Mammary epithelial cell (primary cell): ENCODE data around the gene OSBPL5.

Experiments
- EZH2 ChIP-seq: IDR thresholded peaks from 2 replicates; pipeline ENCODE4 v1.6.1; 2012; ENCODE audit warnings: low read length, inconsistent platforms, borderline replicate concordance
- TF ChIP-seq, protein P1 (sequence below), 2 donors: IDR thresholded peaks in 1 of 2; conservative IDR thresholded peaks in 1 of 2; 2 replicates each; pipeline ENCODE4 v1.5.1; 2011 to 2012; ENCODE audit warnings: inconsistent platforms in 2 of 2, low read length in 2 of 2, mild to moderate bottlenecking in 2 of 2, control low read depth in 1 of 2, low read depth in 1 of 2; ENCODE audit not compliant: insufficient read depth in 1 of 2; ENCODE audit errors: extremely low read depth in 1 of 2

DNA sequence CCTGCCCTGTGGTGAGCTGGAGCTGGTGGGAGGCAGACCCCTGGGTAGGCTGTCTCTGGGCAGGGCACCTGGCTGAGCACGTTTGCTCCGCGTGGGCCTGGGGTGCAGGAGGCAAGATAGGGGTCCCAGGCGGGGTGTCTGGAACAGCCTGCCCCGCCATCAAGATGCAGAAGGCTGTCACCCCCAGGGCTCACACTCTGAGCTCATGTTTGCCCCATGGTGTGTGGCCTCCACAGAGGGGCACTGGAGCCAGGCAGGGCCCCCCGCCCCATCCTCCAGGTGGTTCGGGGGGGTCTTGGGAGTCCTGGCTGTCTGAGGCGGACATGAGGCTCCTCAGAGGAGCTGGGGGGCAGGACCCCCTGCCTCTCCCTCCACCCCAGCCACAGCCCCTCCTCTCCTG, 79.0 kb downstream of the OSBPL5 start:
- TF ChIP-seq, protein P1, sequence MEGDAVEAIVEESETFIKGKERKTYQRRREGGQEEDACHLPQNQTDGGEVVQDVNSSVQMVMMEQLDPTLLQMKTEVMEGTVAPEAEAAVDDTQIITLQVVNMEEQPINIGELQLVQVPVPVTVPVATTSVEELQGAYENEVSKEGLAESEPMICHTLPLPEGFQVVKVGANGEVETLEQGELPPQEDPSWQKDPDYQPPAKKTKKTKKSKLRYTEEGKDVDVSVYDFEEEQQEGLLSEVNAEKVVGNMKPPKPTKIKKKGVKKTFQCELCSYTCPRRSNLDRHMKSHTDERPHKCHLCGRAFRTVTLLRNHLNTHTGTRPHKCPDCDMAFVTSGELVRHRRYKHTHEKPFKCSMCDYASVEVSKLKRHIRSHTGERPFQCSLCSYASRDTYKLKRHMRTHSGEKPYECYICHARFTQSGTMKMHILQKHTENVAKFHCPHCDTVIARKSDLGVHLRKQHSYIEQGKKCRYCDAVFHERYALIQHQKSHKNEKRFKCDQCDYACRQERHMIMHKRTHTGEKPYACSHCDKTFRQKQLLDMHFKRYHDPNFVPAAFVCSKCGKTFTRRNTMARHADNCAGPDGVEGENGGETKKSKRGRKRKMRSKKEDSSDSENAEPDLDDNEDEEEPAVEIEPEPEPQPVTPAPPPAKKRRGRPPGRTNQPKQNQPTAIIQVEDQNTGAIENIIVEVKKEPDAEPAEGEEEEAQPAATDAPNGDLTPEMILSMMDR (conservative IDR thresholded peaks at IDR 0.05 in 1 of 2, IDR thresholded peaks at IDR 0.05 in 1 of 2; ENCODE audit: extremely low read depth in 1 of 2, insufficient read depth in 1 of 2, low read depth in 1 of 2, low read length in 2 of 2) = no peak
- no peak for TF ChIP-seq EZH2
